Activated CD8-positive, alpha-beta T cell treated with anti-CD3 and anti-CD28 coated beads for 36 hours (primary cell): ENCODE data around the gene CADM2. TPM values are rescaled to one million over a fixed set of nuclear protein-coding genes. Genes with fewer than 3 reads are reported as not detected.

Experiments
- ATAC-seq: fragments of 200-7000 bp; cut with Tn5 transposase; one replicate; pipeline ENCODE4 v1.10.0; 2021; ENCODE audit warnings: mild to moderate bottlenecking, moderate library complexity
- CTCF ChIA-PET: fragments of 350-600 bp; sonication (Branson Sonifier 250); formaldehyde crosslinking; loops from one replicate; lab custom pipeline; 2021; ENCODE audit warnings: antibody characterized with exemption; lab: Charles Lee
- POLR2A ChIA-PET: fragments of 350-600 bp; sonication (Branson Sonifier 250); formaldehyde crosslinking; loops from one replicate; lab custom pipeline; 2021; ENCODE audit warnings: antibody characterized with exemption; lab: Charles Lee
- DNase-seq: peaks from one replicate; pipeline ENCODE4 v3.0.0-alpha.2; 2020
- H3K27ac Mint-ChIP-seq: one replicate; pipeline ENCODE4 v1.8.0; 2021; ENCODE audit warnings: mild to moderate bottlenecking, mixed read lengths
- H3K27me3 Mint-ChIP-seq: one replicate; pipeline ENCODE4 v1.8.0; 2021; ENCODE audit warnings: mixed read lengths
- H3K36me3 Mint-ChIP-seq: one replicate; pipeline ENCODE4 v1.8.0; 2021; ENCODE audit warnings: low read depth, mixed read lengths
- H3K4me1 Mint-ChIP-seq: one replicate; pipeline ENCODE4 v1.8.0; 2021; ENCODE audit warnings: low read depth, mixed read lengths
- H3K4me3 Mint-ChIP-seq: one replicate; pipeline ENCODE4 v1.8.0; 2021; ENCODE audit warnings: mild to moderate bottlenecking, moderate library complexity, mixed read lengths
- H3K9me3 Mint-ChIP-seq: one replicate; pipeline ENCODE4 v1.8.0; 2021; ENCODE audit warnings: mixed read lengths
- CTCF ChIP-seq: fragments of 200-600 bp; IDR thresholded peaks from one replicate; pipeline ENCODE4 v1.8.0; 2022; ENCODE audit warnings: antibody characterized with exemption, mild to moderate bottlenecking
- intact Hi-C: fragments of 100-400 bp; cut with micrococcal nuclease; formaldehyde crosslinking; loops from one replicate; pipeline ENCODE4 v1.10.0; 2022
- total RNA-seq, 2 experiments: library from RNA; stranded (reverse); gene quantifications; one replicate each; pipeline ENCODE4 v1.2.3, GENCODE V29; 2021

Gene CADM2
- total RNA-seq, 2 experiments from 2014 or later: 0.38 TPM; not detected in 1

- Mint-ChIP-seq H3K27ac (no peak overlapping the region), H3K9me3 (no peaks in the 10 kb centered on the region), H3K27me3 (no peaks in the 10 kb centered on the region), H3K36me3 (no peaks in the 10 kb centered on the region), H3K4me3 (no peak overlapping the region), H3K4me1 (no peaks in the 10 kb centered on the region)
- no peak for DNase-seq
- ChIA-PET CTCF (no interaction called here), POLR2A (no interaction called here)
- TF ChIP-seq CTCF: no peak
- ATAC-seq: no peak
- intact Hi-C loops: no loop called here
Observed at GRCh38 chr3:85081191-85081906, 122.6 kb downstream of the CADM2 start.

GRCh38 chr3:85090495-85090894 lies 131.7 kb downstream of the CADM2 start:
- no peak for DNase-seq
- no peaks in the 10 kb centered on the region for H3K36me3 Mint-ChIP-seq
- no peak for ATAC-seq
- POLR2A ChIA-PET: no interaction called here
- H3K4me3 Mint-ChIP-seq: no peak overlapping the region
- no peak overlapping the region for H3K27ac Mint-ChIP-seq
- H3K27me3 Mint-ChIP-seq: no peaks in the 10 kb centered on the region
- no peaks in the 10 kb centered on the region for H3K4me1 Mint-ChIP-seq
- intact Hi-C loops: no loop called here
- no peak for TF ChIP-seq CTCF
- H3K9me3 Mint-ChIP-seq: peaks cover 2% of the 10 kb centered on the region
- CTCF ChIA-PET: no interaction called here

GRCh38 chr3:85100316-85100715 lies 141.5 kb downstream of the CADM2 start:
- no peaks in the 10 kb centered on the region for H3K4me1 Mint-ChIP-seq
- DNase-seq: no peak
- no peak overlapping the region for H3K4me3 Mint-ChIP-seq
- POLR2A ChIA-PET: no interaction called here
- peaks cover 13% of the 10 kb centered on the region for H3K9me3 Mint-ChIP-seq
- no peak overlapping the region for H3K27ac Mint-ChIP-seq
- TF ChIP-seq CTCF: no peak
- no peaks in the 10 kb centered on the region for H3K36me3 Mint-ChIP-seq
- intact Hi-C loops: no loop called here
- no peaks in the 10 kb centered on the region for H3K27me3 Mint-ChIP-seq
- no peak for ATAC-seq
- CTCF ChIA-PET: no interaction called here

GRCh38 chr3:85102781-85103180 lies 144.0 kb downstream of the CADM2 start:
- POLR2A ChIA-PET: no interaction called here
- CTCF ChIA-PET: no interaction called here

More at GRCh38 chr3:85102781-85103180, 144.0 kb downstream of the CADM2 start:
- no peak for ATAC-seq
- no peak for TF ChIP-seq CTCF
- no peak overlapping the region for H3K27ac Mint-ChIP-seq
- intact Hi-C loops: no loop called here
- H3K27me3 Mint-ChIP-seq: no peaks in the 10 kb centered on the region
- no peaks in the 10 kb centered on the region for H3K4me1 Mint-ChIP-seq
- no peak for DNase-seq
- no peaks in the 10 kb centered on the region for H3K36me3 Mint-ChIP-seq
- no peak overlapping the region for H3K4me3 Mint-ChIP-seq
- peaks cover 9% of the 10 kb centered on the region for H3K9me3 Mint-ChIP-seq
